GM12892 (cell line): ENCODE measurements around the gene SRRM5.
"Not testable (repeated sequence)": the region's sequence is repeated elsewhere in the genome, so short reads cannot be mapped to it uniquely, and the experiment has no call there.

Experiments
- DNase-seq: peaks from one replicate; pipeline ENCODE4 v3.0.0; 2011; ENCODE audit not compliant: insufficient read length
- FAIRE-seq: peaks from 2 replicates; lab custom pipeline; 2011; peaks lifted over from hg19 to GRCh38; lab: Jason Lieb, UNC
- POLR2A ChIP-seq: IDR thresholded peaks from 2 replicates; pipeline ENCODE4 v1.6.1; 2011; ENCODE audit warnings: low read depth, low read length, control low read depth
- POLR2AphosphoS5 ChIP-seq: IDR thresholded peaks from 2 replicates; pipeline ENCODE4 v1.6.1; 2011; ENCODE audit warnings: low read depth, low read length, control low read depth
- TAF1 ChIP-seq: IDR thresholded peaks from 2 replicates; pipeline ENCODE4 v1.6.1; 2011; ENCODE audit warnings: low read depth, mild to moderate bottlenecking, control low read depth, low read length, borderline replicate concordance

The SRRM5 gene

DNA sequence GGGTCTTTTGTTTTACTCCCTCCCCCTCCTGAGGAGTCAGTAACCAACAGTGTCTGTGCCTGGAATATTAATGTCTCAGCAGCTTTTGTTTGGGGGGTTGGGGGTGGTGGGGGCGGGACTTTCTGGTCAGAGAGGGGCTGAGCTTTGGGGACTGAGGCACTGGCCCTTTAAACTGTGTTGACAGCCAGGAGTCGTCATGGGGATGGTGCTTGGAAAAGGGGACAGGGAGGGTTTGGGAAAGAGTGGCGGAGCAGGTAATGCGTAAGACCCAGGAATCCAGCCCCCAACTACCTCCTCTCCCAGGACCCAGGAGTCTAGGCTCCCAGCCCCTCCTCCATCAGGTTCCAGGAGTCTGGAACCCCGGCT lies 22.6 kb downstream of the SRRM5 start:
- TF ChIP-seq POLR2AphosphoS5 (no peak), POLR2A (no peak), TAF1 (no peak)
- DNase-seq (no peak), FAIRE-seq (no peak)

DNA sequence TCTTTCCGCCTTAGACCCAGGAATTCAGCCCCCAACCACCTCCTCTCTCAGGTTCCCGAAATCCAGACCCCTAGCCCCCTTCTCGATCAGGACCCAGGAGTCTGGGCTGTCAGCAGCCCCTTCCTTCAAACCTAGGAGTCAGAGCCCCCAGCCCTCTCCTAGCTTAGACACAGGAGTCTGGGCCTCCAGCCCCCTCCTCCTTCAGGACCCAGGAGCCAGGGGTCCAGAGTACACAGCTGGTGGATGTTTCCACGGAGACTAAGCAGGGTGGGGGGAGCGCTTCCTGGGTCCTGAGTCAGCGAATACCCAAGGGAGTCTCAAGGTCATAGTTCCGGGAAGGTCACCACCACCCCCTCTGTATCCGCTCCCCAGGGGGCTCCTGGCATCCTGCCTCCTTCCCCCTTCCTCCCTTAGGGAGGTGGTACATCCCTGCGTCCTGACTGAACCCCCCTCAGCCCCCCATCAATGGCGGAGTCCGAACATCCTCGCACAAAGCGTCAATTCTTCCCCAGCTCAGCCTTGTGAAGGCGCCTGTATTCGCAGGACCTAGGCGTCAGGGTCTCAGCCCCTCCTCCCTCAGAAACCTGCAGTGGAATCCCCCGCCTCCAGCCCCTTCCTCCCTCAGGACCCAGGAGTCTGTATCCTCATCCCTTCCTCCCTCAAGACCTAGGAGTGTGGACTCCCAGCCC lies 23.1 kb downstream of the SRRM5 start:
- FAIRE-seq = no peak
- DNase-seq = no peak
- TF ChIP-seq POLR2AphosphoS5 (no peak), TAF1 (no peak), POLR2A (no peak)

DNA sequence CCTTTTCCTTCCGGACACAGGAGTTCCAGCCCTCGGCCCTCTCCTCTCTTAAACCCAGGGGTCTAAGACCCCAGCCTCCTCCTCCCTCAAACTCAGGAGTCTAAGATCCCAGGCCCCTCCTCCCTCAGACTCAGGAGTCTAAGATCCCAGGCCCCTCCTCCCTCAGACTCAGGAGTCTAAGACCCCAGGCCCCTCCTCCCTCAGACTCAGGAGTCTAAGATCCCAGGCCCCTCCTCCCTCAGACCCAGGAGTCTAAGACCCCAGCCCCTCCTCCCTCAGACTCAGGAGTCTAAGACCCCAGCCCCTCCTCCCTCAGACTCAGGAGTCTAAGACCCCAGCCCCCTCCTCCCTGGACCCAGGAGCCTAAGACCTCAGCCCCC lies 23.7 kb downstream of the SRRM5 start:
- not testable (repeated sequence) for DNase-seq, FAIRE-seq

DNA sequence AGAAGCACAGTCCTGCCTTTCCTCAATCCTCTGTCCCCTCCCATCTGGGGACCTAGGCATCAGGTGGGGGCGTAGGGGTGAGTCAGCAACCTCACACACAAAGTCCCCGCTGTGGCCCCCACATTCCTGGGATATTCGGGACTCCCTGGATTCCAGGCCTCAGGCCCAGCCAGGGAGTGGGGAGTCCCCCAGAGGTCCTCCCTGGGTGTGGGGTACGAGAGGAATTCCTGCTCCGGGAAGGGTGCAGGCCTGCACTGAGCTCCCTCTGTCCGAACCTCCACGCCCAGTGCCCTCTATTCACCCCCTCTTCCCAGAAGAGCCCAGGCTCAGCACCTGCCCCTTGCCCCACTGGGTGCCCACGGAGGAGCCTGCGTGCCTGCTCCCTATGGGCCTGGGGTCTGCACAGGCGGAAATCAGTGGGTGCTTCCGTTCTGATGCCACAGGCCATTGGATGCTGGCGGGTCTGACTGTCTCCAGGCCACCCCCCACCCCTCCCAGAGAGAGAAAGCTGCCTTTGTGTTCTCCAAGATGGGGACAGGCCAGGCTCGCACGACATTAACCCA lies 24.3 kb downstream of the SRRM5 start:
- FAIRE-seq (no peak), DNase-seq (no peak)
- TF ChIP-seq POLR2AphosphoS5 = no peak
- TF ChIP-seq TAF1 = no peak
- TF ChIP-seq POLR2A = no peak

DNA sequence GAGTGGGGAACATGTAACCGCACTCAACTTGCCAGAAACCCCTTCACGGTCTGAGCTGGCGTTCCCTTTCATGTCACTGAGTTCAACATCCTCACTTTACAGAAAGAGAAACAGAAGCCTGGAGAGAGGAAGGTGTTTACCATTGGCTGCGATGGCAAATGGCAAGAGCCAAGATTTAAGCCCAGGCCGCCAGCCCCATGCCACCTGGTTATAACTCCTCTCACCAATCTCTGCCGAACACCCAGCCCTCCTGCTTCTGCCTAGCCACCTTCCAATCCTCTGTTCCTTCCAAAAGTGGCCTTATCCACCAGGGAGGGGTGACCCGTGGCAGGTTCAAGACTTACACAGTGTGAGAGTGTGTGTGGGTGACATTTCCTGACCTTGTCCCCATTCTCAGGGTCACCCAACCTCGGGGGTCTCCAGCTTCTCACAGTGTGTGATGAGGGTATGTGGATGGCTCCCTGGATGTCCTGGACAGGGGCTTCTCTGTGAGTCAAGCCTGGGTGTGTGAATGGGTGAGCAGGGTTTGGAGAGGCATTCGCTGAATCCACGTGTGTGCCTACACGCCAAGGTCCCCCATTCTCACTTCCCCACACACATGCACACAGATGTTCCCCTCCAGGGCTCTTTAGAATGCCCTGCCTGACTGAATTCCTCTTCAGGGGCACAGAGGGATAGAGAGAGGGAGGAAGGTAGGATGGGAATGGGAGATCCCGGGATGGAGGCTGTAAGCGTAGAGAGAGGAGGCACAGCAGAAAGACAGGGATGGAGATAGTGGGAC lies 26.5 kb downstream of the SRRM5 start:
- no peak for FAIRE-seq
- no peak for DNase-seq
- TF ChIP-seq POLR2AphosphoS5 (no peak), TAF1 (no peak), POLR2A (no peak)

DNA sequence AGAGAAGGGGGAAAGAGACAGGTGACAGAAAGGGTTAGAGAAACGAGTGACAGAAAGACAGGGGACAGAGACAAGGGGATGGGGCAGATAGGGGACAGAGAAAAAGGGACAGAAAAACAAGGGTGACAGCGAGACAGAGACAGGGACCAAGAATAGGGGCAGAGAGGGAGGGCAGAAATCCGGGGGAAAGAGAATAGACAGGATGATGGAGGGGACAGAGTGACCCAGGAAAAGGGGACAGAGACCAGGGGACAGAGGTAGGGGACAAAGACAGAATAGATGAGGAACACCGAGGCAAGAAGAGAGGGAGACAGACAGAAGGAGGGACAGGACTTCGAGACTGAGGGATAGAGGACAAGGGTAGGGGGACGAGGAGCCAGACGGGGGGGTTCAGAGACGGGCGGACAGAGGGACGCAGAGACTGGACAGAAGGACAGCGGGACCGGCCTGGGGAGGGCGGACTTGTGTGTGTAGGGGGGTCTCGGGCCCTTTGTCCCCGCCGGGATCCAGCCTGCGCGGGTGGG lies 27.2 kb downstream of the SRRM5 start:
- no peak for TF ChIP-seq POLR2AphosphoS5
- no peak for TF ChIP-seq TAF1
- no peak for TF ChIP-seq POLR2A
- FAIRE-seq = no peak
- DNase-seq = no peak

DNA sequence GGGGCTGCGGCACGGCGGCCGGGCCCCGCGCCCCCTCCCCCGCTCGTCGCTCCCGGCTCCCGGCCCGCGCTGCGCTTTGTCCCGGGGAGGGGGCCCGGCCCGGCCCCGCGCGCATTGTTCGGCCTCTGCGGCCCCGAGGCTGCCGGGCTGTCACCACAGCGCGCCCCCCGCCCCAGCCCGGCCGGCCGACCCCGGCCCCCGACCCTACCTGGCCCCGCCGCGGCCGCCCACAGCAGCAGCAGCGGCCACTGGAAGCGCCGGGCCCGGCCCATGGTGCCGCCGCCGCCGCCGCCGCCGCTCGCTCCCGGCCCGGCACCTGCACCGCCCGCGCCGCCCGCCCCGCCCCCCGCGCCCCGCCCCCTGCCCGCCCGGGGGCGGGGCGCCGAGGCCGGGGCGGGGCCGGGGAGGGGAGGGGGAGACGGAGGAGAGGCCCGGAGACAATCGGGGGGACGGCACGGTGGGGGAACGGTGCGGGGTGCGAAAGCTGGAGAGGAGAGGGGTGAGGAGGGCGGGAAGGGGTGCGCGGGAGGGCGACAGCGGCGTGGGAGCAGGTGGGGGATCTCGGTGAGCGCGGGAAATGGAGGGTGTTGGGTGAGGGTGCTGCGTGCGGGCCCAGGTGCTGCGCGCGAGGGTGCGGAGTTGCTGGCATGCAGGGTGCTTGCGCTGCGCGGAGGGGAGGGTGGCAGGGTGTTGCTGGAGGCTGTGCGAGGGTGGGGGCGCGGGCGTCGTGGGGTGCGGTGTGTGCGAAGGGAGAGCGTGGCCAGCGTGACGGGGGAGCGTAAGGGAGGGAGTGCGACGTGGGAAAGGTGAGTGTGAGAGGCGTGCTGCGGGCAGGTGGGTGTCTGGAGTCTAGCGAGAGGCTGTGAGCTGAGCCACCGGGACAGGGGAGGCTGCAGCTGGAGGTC lies 27.9 kb downstream of the SRRM5 start, which contains the start of gene CADM4:
Gene CADM4 (minus strand): TSS at position 332 of the 905 bp plus-strand sequence. CDS start 60 bp downstream, at position 272.
- DNase-seq = no peak
- FAIRE-seq = no peak
- no peak for TF ChIP-seq POLR2A
- no peak for TF ChIP-seq POLR2AphosphoS5
- TF ChIP-seq TAF1 = no peak

DNA sequence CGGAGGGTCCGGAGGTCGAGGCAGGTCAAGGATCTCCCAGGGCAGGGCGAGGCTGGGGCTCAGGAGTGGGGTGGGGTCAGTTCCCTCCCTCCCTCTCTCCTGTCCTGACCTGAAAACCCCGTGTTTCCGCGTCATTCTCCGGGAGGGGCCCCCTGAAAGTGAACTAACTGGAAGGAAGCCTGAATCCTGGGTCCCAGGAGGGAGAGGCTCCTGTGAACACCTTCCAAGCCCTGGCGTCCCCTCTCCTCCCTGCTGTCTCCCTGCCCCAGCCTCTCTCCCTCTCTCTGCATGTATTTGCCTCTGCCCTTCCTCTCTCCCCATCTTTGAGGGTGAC lies 28.5 kb downstream of the SRRM5 start:
- no peak for TF ChIP-seq TAF1
- no peak for TF ChIP-seq POLR2AphosphoS5
- no peak for TF ChIP-seq POLR2A
- DNase-seq = no peak
- FAIRE-seq = no peak

DNA sequence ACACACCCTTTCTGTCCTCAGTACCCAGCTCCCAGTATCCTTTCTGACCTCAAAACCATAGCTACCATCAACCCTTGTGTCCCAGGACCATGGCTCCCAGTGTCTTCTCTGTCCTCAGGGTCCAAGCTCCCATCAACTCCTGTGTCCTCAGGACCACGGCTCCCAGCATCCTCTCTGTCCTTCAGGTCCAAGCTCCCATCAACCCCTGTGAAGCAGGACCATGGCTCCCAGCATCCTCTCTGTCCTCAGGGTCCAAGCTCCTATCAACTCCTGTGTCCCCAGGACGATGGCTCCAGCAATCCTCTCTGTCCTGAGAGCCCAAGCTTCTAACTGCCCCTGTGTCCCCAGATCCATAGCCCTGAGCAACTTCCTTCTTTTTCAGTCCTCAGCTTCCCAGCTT lies 29.4 kb downstream of the SRRM5 start:
- FAIRE-seq (no peak), DNase-seq (no peak)
- TF ChIP-seq POLR2A = no peak

DNA sequence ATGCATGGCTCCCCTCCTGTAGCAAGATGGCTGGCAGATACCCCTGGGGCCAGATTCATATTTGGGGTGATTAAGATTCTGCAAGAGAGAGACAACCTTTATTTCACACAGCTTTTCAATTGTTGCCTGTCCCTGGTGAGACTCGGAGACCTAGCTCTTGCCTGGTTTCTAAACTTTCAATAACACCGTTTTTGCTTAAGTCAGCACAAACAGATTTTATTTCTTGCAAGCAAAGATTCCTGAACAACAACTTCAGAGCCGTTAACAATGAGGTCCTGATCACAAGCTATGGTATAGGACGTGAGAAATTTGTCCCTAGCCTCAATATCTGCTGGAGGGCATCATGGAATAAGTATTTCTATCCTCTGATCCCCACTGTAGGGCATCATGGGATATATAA lies 30.6 kb downstream of the SRRM5 start:
- no peak for TF ChIP-seq POLR2AphosphoS5
- no peak for TF ChIP-seq POLR2A
- TF ChIP-seq TAF1 = no peak
- no peak for FAIRE-seq

DNA sequence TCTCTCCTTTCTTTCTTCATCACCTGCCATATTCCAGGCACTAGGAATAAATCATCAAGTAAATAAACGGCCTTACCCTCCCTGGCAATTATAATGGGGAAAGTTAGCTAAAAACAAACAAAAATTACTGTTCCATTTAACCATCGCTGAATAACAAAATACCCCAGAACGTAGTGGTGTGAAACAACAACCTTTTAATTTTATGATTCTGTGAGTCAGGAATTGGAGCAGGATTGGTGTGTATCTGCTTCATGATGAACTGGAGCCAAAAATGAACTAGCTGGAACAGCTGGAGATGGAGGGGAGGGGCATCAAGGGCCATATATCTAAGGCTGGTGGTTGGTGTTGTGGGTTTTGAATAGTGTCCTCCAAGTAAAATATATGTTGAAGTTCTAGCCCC lies 31.4 kb downstream of the SRRM5 start:
- TF ChIP-seq POLR2A (no peak), TAF1 (no peak), POLR2AphosphoS5 (no peak)
- FAIRE-seq (no peak), DNase-seq (no peak)

More for the DNA sequence above, 30.6 kb downstream of the SRRM5 start:
- DNase-seq = no peak
